ENCODE results near the gene MLST8.

DNA sequence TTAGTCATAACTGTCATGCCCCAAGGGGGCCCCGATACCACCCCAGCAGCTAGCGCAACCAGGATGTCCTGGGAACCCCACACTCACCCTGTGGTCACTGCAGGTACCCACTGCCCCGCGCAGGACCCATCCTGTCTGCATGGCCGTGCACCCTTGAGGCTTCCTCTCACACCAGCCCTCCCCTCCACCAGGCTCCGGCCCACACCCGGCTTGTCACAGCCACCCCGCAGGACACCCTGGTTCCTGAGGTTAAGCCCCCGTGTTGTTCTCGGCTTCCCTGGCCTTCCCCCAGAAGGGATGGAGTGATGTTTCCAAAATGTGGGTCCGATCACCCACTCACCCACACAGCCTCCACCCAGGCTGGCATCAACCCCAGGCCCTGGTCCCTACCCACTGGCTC is 38.5 kb downstream of the MLST8 start:
- TF ChIP-seq, protein P1, sequence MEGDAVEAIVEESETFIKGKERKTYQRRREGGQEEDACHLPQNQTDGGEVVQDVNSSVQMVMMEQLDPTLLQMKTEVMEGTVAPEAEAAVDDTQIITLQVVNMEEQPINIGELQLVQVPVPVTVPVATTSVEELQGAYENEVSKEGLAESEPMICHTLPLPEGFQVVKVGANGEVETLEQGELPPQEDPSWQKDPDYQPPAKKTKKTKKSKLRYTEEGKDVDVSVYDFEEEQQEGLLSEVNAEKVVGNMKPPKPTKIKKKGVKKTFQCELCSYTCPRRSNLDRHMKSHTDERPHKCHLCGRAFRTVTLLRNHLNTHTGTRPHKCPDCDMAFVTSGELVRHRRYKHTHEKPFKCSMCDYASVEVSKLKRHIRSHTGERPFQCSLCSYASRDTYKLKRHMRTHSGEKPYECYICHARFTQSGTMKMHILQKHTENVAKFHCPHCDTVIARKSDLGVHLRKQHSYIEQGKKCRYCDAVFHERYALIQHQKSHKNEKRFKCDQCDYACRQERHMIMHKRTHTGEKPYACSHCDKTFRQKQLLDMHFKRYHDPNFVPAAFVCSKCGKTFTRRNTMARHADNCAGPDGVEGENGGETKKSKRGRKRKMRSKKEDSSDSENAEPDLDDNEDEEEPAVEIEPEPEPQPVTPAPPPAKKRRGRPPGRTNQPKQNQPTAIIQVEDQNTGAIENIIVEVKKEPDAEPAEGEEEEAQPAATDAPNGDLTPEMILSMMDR (IDR thresholded peaks at IDR 0.05): no peak
- no peak for TF ChIP-seq POLR2A (IDR thresholded peaks at IDR 0.05)
